Stimulated activated CD4-positive, alpha-beta T cell treated with anti-CD3 and anti-CD28 coated beads, Interleukin-4, amount 100 ng/mL, for 24 hours (primary cell): ENCODE measurements around the gene GEN1.
"Not testable (repeated sequence)": the region's sequence is repeated elsewhere in the genome, so short reads cannot be mapped to it uniquely, and the experiment has no call there.

Experiments
- DNase-seq: peaks from one replicate; pipeline ENCODE4 v3.0.0-alpha.2; 2020

GEN1 gene

GRCh38 chr2:17798338-17798737, 44.4 kb downstream of the GEN1 start:
- DNase-seq, result no peak

GRCh38 chr2:17799301-17800120, 45.6 kb downstream of the GEN1 start:
- DNase-seq, result no peak

- no peak for DNase-seq
Measured at GRCh38 chr2:17800219-17800618, 46.3 kb downstream of the GEN1 start.

GRCh38 chr2:17800693-17801458, 46.9 kb downstream of the GEN1 start:
- DNase-seq, result no peak

GRCh38 chr2:17803497-17803896, 49.6 kb downstream of the GEN1 start:
- no peak for DNase-seq

- no peak for DNase-seq
Measured at GRCh38 chr2:17804358-17804757, 50.4 kb downstream of the GEN1 start.

- DNase-seq, result no peak
Measured at GRCh38 chr2:17805166-17805565, 51.2 kb downstream of the GEN1 start.

- DNase-seq, result no peak
Measured at GRCh38 chr2:17805717-17806363, 51.9 kb downstream of the GEN1 start.

GRCh38 chr2:17813010-17813741, 59.2 kb downstream of the GEN1 start:
- no peak for DNase-seq

- no peak for DNase-seq
Measured at GRCh38 chr2:17813742-17814473, 60.0 kb downstream of the GEN1 start.

- no peak for DNase-seq
Measured at GRCh38 chr2:17814601-17815000, 60.7 kb downstream of the GEN1 start.

- no peak for DNase-seq
Measured at GRCh38 chr2:17815468-17816184, 61.7 kb downstream of the GEN1 start.

GRCh38 chr2:17816396-17817245, 62.7 kb downstream of the GEN1 start, which contains the start of gene MSGN1:
TSS of gene MSGN1 (plus strand) at chr2:17816460. CDS start at chr2:17816519, 59 bp downstream.
- no peak for DNase-seq

GRCh38 chr2:17818235-17818815, 64.4 kb downstream of the GEN1 start:
- DNase-seq, result no peak

GRCh38 chr2:17821080-17821479, 67.1 kb downstream of the GEN1 start:
- no peak for DNase-seq

GRCh38 chr2:17821535-17822444, 67.9 kb downstream of the GEN1 start:
- no peak for DNase-seq

GRCh38 chr2:17822445-17823117, 68.6 kb downstream of the GEN1 start:
- DNase-seq, result no peak

GRCh38 chr2:17823646-17824045, 69.7 kb downstream of the GEN1 start:
- DNase-seq, result not testable (repeated sequence)
